Measurements from ENCODE around the gene LTBP1. TPM values are rescaled to one million over a fixed set of nuclear protein-coding genes. Genes with fewer than 3 reads are reported as not detected.

Gene LTBP1
- total RNA-seq, 3 donors from 2014 or later (not counting 1 experiment from before 2014, with no cell fraction given): 1.7 to 4.7 (median 3.5) TPM

DNA sequence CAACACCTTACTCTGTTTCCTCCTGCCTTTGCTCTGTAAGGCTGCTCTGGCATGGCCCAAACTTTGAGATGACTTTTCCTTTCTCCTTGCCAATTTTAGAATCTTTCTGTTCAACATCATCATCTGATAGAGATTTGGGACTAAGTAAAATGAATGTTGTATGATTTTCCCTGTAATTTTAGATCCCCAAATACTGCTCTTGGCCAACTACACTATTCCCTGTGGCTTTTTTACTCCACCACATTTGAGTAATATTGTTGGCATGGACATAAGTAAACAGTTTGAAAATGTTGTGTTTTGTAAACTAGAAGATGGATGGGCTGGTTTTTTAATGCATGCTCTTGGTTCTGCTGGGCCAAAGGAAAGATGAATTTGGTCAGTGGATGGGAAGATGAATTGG lies 12.1 kb downstream of the LTBP1 start:
- ATAC-seq: no peak
- Histone ChIP-seq H3K4me1 (ENCODE audit: control insufficient read depth, insufficient read depth, low read length) (no peaks in the 10 kb centered on the region), H3K27ac (ENCODE audit: low read length) (no peak overlapping the region), H3K4me3 (ENCODE audit: low read length) (no peak overlapping the region), H3K9me3 (ENCODE audit: control insufficient read depth, insufficient read depth, low read length) (no peaks in the 10 kb centered on the region), H3K27me3 (ENCODE audit: control insufficient read depth, insufficient read depth, low read length) (no peaks in the 10 kb centered on the region), H3K36me3 (ENCODE audit: control insufficient read depth, insufficient read depth, low read length) (no peaks in the 10 kb centered on the region)
- Mint-ChIP-seq H3K9me3 (no peaks in the 10 kb centered on the region), H3K4me1 (no peaks in the 10 kb centered on the region), H3K27me3 (ENCODE audit: low read depth in 2 of 2) (peaks cover 28 to 39% of the 10 kb centered on the region in 2 donors), H3K4me3 (no peak overlapping the region), H3K27ac (no peak overlapping the region), H3K36me3 (no peaks in the 10 kb centered on the region)
- intact Hi-C loops (cut with micrococcal nuclease): no loop called here
- TF ChIP-seq, protein P1, sequence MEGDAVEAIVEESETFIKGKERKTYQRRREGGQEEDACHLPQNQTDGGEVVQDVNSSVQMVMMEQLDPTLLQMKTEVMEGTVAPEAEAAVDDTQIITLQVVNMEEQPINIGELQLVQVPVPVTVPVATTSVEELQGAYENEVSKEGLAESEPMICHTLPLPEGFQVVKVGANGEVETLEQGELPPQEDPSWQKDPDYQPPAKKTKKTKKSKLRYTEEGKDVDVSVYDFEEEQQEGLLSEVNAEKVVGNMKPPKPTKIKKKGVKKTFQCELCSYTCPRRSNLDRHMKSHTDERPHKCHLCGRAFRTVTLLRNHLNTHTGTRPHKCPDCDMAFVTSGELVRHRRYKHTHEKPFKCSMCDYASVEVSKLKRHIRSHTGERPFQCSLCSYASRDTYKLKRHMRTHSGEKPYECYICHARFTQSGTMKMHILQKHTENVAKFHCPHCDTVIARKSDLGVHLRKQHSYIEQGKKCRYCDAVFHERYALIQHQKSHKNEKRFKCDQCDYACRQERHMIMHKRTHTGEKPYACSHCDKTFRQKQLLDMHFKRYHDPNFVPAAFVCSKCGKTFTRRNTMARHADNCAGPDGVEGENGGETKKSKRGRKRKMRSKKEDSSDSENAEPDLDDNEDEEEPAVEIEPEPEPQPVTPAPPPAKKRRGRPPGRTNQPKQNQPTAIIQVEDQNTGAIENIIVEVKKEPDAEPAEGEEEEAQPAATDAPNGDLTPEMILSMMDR (IDR thresholded peaks at IDR 0.05): no peak
- DNase-seq: no peak

DNA sequence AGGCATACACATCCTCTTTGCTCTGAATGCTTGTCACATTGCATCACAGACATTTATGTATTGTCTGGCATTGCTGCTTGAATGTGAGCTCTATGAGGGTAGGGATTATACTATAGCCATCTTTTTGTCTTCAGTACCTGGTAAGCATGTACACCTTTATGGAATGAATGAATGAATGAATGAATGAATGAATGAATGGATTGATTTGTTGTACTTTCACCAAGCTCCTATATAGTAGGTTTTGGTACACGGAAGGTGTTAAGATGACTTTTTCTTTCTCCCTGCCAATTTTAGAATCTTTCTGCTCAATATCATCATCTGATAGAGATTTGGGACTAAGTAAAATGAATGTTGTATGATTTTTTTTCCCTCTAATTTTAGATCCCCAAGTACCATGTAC lies 13.5 kb downstream of the LTBP1 start:
- Histone ChIP-seq H3K36me3 (ENCODE audit: control insufficient read depth, insufficient read depth, low read length) (no peaks in the 10 kb centered on the region), H3K4me1 (ENCODE audit: control insufficient read depth, insufficient read depth, low read length) (no peaks in the 10 kb centered on the region), H3K27me3 (ENCODE audit: control insufficient read depth, insufficient read depth, low read length) (no peaks in the 10 kb centered on the region), H3K9me3 (ENCODE audit: control insufficient read depth, insufficient read depth, low read length) (no peaks in the 10 kb centered on the region), H3K27ac (ENCODE audit: low read length) (no peak overlapping the region), H3K4me3 (ENCODE audit: low read length) (no peak overlapping the region)
- H3K27ac Mint-ChIP-seq: no peak overlapping the region
- TF ChIP-seq, protein P1 (IDR thresholded peaks at IDR 0.05): no peak
- no CpG with 5 or more reads among the region's 1 CpG for whole genome bisulfite sequencing (ENCODE audit: insufficient coverage)
- no peaks in the 10 kb centered on the region for H3K4me1 Mint-ChIP-seq
- H3K4me3 Mint-ChIP-seq: no peak overlapping the region
- intact Hi-C loops (cut with micrococcal nuclease): no loop called here
- no peak for ATAC-seq
- no peaks in the 10 kb centered on the region for H3K9me3 Mint-ChIP-seq
- H3K27me3 Mint-ChIP-seq (ENCODE audit: low read depth in 2 of 2): peaks cover 22 to 32% of the 10 kb centered on the region in 2 donors
- DNase-seq: no peak
- H3K36me3 Mint-ChIP-seq: no peaks in the 10 kb centered on the region

DNA sequence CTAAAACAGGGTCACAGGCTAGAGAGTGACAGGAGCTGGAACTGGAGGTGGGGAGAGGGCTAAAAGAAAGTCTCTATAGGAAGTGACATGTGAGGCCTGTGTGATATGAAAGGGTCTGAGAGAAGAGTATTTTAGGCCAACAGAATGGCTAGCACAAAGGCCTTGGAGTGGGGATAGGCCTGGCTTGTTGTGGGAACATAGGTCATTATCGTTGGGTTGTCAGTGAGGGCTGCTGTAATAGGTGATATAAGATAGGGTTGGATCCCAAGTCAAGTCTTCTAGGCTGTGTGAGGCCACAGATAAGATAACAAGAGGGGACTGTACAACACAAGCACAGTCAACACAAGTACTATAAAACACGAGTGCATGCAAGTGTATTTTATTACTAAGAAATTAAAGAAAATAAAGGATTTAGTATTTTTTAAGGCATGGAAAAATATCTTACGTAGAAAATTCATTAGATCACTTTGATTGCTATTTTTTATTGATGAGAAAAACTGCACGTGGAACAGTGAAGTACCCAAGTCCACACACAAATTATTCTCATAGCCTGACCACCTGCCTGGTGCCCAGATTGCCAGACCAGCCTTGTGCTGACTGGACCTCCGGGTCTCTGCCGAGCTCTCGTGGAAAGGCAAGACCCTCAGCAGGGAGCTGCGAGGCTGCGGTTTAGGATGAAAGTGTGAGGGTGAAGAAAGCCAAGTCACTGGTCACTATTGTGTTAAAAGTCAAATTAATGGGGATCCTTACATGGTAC lies 14.1 kb downstream of the LTBP1 start:
- Mint-ChIP-seq H3K36me3 (no peaks in the 10 kb centered on the region), H3K27me3 (ENCODE audit: low read depth in 2 of 2) (peaks cover 24 to 32% of the 10 kb centered on the region in 2 donors), H3K9me3 (no peaks in the 10 kb centered on the region), H3K4me1 (no peaks in the 10 kb centered on the region), H3K4me3 (no peak overlapping the region), H3K27ac (no peak overlapping the region)
- TF ChIP-seq, protein P1 (IDR thresholded peaks at IDR 0.05): no peak
- Histone ChIP-seq H3K27me3 (ENCODE audit: control insufficient read depth, insufficient read depth, low read length) (no peaks in the 10 kb centered on the region), H3K36me3 (ENCODE audit: control insufficient read depth, insufficient read depth, low read length) (no peaks in the 10 kb centered on the region), H3K9me3 (ENCODE audit: control insufficient read depth, insufficient read depth, low read length) (no peaks in the 10 kb centered on the region), H3K4me3 (ENCODE audit: low read length) (no peak overlapping the region), H3K27ac (ENCODE audit: low read length) (no peak overlapping the region), H3K4me1 (ENCODE audit: control insufficient read depth, insufficient read depth, low read length) (no peaks in the 10 kb centered on the region)
- DNase-seq (no peak), ATAC-seq (no peak)
- intact Hi-C loops (cut with micrococcal nuclease): no loop called here
- WGBS (ENCODE audit: insufficient coverage): 94% methylated on average over 6 of the region's 9 CpGs

DNA sequence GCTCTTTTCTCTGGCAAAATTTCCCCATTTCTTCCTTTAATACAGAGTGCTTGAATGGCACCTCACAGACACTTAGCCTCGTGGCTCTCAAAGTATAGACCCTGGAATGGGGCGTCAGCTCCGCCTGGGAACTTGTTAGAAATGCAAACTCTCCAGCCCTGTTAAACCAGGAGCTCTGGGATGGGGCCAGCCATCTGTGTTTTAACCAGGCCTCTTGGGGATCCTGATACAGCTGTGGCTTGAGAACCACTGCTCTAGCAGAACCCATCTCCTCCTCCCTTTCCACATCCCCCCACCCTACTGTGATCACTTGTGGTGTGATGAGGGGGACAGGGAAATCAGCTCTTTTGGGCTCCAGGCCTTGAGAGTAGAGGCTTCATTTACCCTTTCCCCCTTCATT lies 15.9 kb downstream of the LTBP1 start:
- Histone ChIP-seq H3K36me3 (ENCODE audit: control insufficient read depth, insufficient read depth, low read length) (no peaks in the 10 kb centered on the region), H3K27ac (ENCODE audit: low read length) (no peak overlapping the region), H3K4me1 (ENCODE audit: control insufficient read depth, insufficient read depth, low read length) (no peaks in the 10 kb centered on the region), H3K4me3 (ENCODE audit: low read length) (no peak overlapping the region), H3K9me3 (ENCODE audit: control insufficient read depth, insufficient read depth, low read length) (no peaks in the 10 kb centered on the region), H3K27me3 (ENCODE audit: control insufficient read depth, insufficient read depth, low read length) (no peaks in the 10 kb centered on the region)
- Mint-ChIP-seq H3K27me3 (ENCODE audit: low read depth in 2 of 2) (peaks cover 16 to 17% of the 10 kb centered on the region in 2 donors), H3K36me3 (no peaks in the 10 kb centered on the region), H3K4me1 (no peaks in the 10 kb centered on the region), H3K4me3 (no peak overlapping the region), H3K9me3 (no peaks in the 10 kb centered on the region), H3K27ac (no peak overlapping the region)
- TF ChIP-seq, protein P1 (IDR thresholded peaks at IDR 0.05): no peak
- ATAC-seq (no peak), DNase-seq (no peak)
- 86% methylated on average over 3 of the region's 3 CpGs for WGBS (ENCODE audit: insufficient coverage)
- intact Hi-C loops (cut with micrococcal nuclease): no loop called here

Data from natural killer cell (primary cell).